Measurements from ENCODE around the gene PPIG.
A peak's percentile ranks its signal among the peaks of the same experiment; 100 is the strongest.
"Not testable (repeated sequence)": the region's sequence is repeated elsewhere in the genome, so short reads cannot be mapped to it uniquely, and the experiment has no call there.

PPIG gene

GRCh38 chr2:169584005-169584877, at the start of gene PPIG:
PPIG (plus strand) TSS chr2:169584351; CDS start chr2:169604042, 19,691 bp downstream.
- peak; percentile 79 for DNase-seq

- not testable (repeated sequence) for DNase-seq
Observed at GRCh38 chr2:169539460-169539859, 44.7 kb upstream of the PPIG start.

GRCh38 chr2:169540146-169540545, 44.0 kb upstream of the PPIG start:
- no peak for DNase-seq

DNA sequence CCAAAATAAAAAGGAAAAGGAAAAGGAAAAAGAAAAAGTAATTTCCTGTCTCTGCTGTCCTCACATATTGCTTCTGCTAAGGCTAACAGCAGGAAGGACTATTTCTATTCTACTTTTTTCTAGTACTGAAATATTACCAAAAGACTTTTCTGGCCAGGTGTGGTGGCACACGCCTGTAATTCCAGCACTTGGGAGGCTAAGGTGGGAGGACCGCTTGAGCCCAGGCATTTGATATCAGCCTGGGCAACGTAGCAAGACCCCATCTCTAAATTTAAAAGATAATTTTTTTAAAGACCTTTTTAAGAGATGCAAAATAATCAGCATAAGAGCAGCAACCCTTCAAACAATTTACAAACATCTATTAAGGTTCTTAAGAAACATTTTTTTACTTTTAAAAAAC, 41.7 kb upstream of the PPIG start:
- DNase-seq = no peak

GRCh38 chr2:169546756-169547155, 37.4 kb upstream of the PPIG start:
- DNase-seq = no peak

DNA sequence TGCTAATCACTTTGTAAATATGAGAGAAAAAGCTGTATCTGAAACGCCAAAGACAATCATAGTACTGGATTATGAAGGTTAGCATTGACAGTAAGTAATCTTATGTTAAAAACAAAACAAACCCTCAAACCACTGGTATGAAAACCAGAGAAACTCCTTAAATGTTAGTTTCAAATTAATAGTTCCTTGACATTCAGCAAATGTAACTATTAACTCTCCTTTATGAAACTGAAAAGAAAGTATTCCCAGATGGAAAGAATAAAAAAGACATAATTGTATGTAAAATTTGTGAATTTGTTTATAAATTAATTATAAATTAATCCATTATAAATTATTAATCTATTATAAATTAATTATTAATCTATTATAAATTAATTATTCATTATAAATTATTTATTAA, 22.8 kb upstream of the PPIG start:
- DNase-seq = no peak

DNA sequence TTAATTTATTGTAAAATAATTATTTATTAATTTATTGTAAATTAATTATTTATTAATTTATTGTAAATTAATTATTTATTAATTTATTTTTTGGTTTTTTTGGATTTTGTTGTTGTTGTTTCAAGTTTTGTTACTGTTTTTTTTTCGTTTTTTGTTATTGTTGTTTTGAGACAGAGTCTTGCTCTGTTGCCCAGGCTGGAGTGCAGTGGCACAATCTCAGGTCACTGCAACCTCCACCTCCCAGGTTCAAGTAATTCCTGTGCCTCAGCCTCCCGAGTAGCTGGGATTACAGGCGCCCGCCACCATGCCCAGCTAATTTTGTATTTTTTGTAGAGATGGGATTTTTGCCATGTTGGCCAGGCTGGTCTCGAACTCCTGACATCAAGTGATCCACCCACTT, 22.1 kb upstream of the PPIG start:
- not testable (repeated sequence) for DNase-seq

DNA sequence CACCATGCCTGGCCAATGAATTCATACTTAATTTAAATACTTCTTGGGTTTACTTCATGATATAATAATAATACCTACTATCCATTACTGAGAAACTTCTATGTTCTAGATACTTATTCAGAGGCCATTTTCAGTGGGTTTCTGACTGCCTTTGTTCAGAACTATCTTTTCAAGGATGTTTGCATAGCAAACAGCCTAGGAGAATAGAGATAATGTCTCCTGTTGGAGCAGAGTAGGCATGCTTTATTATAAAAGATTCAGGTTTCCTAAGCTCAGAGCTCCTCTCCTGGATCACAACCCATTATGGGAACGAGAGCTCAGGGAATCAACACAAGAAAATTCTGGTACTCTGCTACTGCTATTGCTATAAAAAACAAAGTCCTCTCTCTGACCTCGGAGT, 21.6 kb upstream of the PPIG start:
- DNase-seq = no peak

DNA sequence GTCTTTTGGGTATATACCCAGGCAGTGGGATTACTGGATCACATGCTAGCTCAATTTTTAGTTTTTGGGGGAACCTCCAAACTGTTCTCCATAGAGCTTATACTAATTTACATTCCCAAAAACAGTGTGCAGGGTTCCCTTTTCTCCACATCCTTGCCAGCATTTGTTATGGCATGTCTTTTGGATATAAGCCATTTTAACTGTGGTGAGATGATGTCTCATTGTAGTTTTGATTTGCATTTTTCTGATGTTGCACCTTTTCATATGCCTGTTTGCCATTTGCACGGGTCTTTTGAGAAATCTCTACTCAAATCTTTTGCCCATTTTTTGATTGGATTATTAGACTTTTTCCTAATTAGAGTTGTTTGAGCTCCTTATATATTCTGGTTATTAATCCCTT, 18.5 kb upstream of the PPIG start:
- no peak for DNase-seq

DNA sequence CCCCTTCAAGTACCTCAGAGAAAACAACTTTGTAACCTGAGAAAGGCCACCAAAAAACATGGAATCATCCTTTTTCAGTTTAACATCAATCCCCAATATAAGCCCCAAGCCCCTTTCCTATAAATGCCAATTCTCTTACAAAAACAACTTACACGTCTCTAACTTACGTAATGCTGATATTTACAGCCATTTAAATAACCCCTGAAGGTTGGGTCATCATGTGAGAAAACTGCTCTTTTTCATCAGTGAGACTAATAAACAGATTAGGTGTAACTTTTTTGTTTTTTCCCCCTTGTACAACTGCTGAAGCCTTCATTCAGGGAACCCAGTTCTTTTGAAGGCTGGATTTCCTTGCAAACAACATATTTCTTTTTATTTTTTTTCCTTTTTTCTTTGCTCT, 14.2 kb upstream of the PPIG start:
- DNase-seq = no peak

- DNase-seq = not testable (repeated sequence)
Observed at GRCh38 chr2:169570752-169571151, 13.4 kb upstream of the PPIG start.

GRCh38 chr2:169571571-169571970, 12.6 kb upstream of the PPIG start:
- DNase-seq = no peak

GRCh38 chr2:169572189-169572588, 12.0 kb upstream of the PPIG start:
- no peak for DNase-seq

- no peak for DNase-seq
Observed at GRCh38 chr2:169572821-169573159, 11.4 kb upstream of the PPIG start.

- DNase-seq = peak; percentile 81
Observed at GRCh38 chr2:169573160-169573973, 10.8 kb upstream of the PPIG start, which contains the start of gene FASTKD1. FASTKD1 (minus strand) TSS chr2:169573865; CDS start chr2:169572029, 1,836 bp downstream.

- no peak for DNase-seq
Observed at GRCh38 chr2:169573974-169574299, 10.2 kb upstream of the PPIG start.

- not testable (repeated sequence) for DNase-seq
Observed at GRCh38 chr2:169574539-169574938, 9.6 kb upstream of the PPIG start.

GRCh38 chr2:169575264-169575663, 8.9 kb upstream of the PPIG start:
- not testable (repeated sequence) for DNase-seq

DNA sequence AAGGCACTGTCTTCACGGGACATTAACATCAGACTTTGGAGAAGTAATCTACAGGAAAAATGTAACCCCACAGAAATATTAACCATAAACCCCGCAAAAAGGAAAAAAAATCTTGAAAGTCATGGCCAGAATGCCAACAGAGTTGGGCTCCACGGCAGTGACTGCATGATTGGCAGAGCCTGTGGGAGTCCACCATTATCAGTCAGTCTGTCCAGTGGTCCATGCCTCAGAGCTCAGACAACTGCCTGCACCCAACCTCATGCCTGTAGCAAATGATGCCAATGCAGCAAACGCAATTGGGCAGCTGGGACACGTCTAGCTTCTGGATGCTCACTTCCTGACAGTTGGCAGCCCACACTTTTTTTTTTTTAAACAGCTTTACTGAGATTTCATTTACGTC, 5.1 kb upstream of the PPIG start:
- DNase-seq = no peak

- DNase-seq = not testable (repeated sequence)
Observed at GRCh38 chr2:169582552-169583266, 1.4 kb upstream of the PPIG start.

DNA sequence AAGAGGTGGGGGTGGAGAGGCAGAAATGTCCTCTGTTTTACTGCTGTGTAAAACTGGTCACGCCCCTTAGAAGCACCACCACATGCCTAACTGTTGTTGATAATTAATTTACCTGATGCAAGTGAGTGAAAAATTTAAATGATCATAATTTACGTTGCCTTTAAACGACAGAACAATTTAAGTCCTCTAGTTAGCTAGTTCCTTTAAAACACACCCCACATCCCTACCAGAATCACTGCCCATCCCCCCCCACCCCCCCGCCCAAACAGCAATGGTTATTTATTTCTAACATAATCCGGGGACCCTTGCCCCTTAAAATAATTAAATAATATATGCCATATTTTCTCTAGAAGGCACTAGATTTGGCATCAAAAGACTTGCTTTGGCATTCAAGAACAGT, 633 bp upstream of the PPIG start:
- no peak for DNase-seq

DNA sequence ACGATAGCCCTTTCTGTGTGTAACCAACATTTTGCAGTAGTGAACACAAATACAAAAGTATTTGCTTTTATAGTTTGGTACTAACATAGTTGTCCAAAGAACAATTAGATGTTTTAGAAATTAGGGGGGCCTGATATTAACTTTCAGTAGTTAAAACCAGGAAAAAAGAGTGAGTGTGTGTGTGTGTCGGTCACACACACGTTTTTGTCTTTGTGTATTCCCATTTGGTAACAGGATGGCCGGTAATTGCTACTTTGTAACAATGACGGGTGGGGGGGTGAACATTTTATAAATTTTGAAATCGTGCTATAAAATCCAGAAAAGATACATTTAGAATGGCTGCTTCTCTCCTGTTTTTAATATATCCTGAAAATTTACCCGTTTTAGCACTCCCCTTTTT, 1.5 kb downstream of the PPIG start:
- no peak for DNase-seq

GRCh38 chr2:169590804-169591203, 6.7 kb downstream of the PPIG start:
- DNase-seq = no peak
